NCI-H1930 (cell line): ENCODE data around the gene TMEM212.

Experiments used
- DNase-seq, 2 experiments: peaks; one replicate each; lab custom pipeline; 2025; lab: John Stamatoyannopoulos, UW

TMEM212 gene

DNA sequence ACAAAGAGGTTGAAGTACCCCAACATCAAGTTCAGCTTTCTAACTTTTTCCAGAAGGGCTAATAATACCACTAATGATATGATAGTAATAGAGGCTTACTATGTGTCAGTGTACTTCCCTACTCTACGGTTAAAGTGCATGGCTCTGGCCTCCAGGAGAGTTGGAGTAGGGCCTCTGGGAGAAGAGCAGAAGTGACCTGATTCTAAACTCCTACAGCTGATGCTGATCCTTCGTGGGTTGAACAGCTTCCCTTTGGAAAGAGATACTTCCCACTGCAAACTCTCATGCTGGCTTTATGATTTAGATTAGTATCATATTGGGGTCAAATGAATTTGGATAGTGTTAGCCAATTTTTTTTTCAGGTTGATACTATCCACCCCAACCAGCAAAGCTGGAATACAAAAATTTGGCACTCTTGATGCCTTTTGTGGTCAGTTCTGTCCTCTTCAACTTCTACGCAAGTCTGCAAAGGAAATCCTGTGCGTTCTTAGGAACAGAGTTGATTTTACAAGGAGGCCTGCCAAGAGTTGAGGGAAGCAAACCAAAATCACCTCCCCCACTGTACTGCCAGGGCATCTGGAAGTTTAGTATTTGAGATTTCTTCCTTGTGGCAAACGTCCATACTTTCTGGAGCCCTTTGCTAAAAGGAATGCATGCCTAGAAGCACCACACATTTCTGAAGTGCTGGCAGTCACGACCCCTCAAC lies 17.8 kb downstream of the TMEM212 start:
- no peak for DNase-seq

- DNase-seq: no peak
Observed at GRCh38 chr3:171862392-171862791, 19.2 kb downstream of the TMEM212 start.

GRCh38 chr3:171862993-171863521 lies 19.9 kb downstream of the TMEM212 start:
- no peak for DNase-seq

- no peak for DNase-seq
Observed at GRCh38 chr3:171863920-171864319, 20.8 kb downstream of the TMEM212 start.

- DNase-seq: no peak
Observed at GRCh38 chr3:171865191-171865865, 22.2 kb downstream of the TMEM212 start.

DNA sequence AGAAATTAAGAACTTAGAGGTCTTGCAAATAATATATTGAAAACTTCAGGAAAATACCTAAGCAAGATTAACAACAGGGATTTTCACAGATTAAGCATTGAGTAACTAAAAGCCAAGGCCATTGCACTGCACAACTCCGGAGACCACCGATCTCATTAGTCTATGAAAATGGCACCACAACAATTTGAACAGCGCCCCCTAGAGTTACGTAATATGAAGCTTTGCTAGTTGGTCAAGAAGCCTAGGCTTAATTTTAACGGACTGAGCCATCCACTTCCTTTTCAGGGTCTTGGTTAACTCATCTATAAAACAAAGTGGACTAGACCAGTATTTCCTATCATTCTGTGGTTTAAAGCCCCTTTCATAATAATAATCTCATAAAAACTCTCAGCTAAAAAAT lies 24.8 kb downstream of the TMEM212 start:
- DNase-seq: peak in 1 of 2 experiments; percentile 3

DNA sequence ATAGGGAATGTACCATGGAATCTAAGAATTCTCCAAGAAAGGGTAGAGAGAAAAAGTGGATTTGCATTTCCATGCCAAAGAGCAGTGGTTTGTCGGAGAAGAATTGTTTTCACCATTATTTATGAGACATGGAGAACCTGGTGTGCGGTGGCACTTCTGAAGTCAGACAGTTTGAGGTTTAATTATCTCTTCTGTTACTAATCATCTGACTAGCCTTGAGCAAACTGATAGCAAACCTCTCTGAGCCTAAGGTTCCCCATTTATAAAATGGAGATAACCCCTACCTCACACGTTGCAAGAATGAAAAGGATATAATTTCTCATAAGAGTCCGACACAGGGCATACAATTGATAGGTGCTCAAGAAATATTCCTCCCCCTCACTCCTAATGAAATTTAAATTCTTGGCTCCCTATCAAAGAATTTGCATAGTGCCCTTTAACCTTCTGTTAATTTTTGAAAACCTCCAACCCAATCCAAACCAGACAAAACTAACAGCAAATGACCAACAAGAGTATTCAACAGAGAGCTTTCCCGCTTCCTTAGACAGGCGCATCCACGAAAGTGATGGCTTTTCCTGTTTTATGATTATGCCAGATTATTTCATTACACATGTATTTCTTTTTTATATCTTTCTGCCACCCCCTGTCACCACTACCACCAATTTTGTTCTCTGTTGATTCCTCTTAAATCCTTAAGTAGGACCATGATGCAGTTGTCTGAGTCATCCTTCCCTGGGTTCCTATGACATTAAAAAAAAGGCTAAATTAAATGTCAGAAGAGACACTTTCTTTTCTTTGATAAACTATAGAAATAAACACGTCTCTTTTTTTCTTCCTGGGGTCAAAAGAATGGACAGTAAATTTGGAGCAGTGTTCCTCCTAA lies 28.5 kb downstream of the TMEM212 start:
- DNase-seq: no peak

DNA sequence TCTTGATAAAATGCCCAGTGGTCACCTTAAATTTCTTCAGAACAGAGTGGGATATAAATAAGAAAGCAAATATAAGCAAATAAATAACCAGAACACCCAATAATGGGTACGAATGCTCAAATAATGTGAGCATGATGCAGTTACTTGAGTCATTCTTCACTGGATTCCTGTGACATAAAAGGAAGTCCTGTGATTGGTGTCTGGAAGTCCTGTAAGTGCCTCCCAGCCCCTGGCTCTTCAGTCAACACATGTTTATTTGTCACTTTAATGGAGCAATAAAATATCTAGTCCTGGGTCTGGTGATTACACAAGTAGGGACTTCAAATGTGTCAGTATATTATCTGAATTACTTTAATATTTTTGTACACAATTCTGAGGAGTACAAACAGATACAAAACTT lies 30.4 kb downstream of the TMEM212 start:
- no peak for DNase-seq

DNA sequence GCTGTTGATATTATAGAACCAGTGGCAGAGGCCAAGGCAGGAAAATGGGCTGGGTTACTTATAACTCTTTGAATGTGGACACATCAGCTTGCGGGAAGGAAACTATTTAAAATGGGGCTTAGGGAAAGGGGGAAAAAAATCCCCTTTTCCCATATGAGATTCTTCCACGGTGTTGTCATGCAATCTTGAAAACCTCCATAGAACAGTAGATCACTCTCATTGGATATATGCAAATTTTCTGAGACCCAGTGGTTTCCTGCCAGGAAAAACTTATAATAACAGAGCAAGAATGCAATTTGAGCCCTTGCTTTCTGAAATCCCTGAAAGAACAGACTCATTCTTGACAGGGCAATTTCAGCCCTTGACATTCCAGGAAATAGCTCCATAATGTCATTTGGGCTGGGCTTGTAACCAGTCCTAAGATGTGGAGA lies 31.1 kb downstream of the TMEM212 start:
- DNase-seq: no peak

DNA sequence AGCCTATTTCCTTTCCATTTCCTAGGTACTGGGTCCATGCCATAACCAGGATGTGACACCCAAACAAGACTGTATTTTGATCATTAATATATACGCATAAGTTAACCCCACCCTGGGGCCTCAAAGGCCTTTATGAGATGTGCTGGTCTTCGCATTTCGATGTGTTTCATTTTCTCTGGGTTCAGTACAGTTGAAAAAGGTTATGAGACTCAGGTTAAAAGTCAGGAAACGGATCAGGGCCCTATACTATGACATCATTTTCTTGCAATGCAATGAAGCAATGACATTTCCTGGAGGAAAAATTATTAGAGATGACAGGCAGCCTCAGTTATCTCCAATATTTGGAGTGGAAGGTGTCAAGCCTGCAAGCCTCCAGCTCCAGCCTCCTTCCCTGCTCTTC lies 31.7 kb downstream of the TMEM212 start:
- no peak for DNase-seq

GRCh38 chr3:171875923-171876412 lies 32.8 kb downstream of the TMEM212 start:
- no peak for DNase-seq

DNA sequence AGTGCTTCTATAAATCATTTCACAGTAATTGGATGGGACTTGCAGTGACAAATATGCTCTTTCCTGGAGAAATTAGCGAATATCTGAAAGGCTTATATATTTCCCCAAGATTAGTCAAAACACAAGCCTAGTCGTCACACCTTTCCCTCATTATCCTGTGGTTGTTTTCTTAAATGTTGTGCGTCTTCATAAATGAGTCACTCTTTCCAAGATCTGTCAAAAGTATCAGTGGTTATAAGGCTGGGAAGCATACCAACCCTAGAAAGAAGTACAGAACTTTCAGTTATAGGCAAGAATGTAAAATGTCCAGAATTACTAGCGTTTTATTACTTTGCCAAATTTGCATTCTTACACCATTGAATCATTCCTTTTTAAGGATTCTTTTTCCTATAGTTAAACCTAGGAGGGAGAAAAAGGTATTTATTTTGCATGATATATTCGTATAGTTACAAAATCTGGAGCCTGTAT lies 33.6 kb downstream of the TMEM212 start:
- DNase-seq: no peak

DNA sequence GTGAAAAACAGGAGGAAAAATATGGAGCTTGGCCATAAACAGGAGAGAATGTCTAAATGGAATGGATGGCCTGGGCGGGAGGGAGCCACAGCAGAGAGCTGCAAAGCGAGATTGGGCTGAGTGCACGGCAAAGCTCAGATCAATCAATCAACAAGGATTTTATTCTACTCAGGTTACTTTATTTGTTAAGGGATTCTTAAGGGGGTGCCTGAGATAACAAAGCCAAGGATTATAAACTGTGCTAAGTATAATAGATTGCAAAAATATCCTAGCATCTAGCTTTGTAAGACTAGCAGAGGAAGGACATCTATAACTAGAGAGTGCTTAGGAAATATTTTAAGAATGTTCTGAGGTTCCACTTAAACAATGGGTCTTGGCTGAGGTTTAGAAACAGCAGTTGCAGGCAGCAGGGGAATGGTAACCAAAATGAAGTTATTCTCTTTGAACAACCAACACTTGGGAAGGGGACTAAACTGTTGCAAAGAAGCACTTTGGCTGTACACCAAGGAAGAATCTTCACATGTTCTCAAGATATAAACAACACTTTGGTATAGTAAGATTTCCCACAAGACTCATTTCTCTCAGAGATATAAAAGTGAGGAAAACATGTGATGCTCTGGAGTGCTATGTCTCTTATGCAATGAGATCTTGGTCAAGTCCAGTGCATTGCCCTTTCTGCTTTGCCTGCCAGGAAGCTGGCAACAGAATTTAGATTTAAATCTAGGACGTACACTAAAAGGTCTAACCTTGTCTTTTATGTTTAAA lies 35.5 kb downstream of the TMEM212 start:
- DNase-seq: no peak

GRCh38 chr3:171879472-171879871 lies 36.3 kb downstream of the TMEM212 start:
- no peak for DNase-seq

DNA sequence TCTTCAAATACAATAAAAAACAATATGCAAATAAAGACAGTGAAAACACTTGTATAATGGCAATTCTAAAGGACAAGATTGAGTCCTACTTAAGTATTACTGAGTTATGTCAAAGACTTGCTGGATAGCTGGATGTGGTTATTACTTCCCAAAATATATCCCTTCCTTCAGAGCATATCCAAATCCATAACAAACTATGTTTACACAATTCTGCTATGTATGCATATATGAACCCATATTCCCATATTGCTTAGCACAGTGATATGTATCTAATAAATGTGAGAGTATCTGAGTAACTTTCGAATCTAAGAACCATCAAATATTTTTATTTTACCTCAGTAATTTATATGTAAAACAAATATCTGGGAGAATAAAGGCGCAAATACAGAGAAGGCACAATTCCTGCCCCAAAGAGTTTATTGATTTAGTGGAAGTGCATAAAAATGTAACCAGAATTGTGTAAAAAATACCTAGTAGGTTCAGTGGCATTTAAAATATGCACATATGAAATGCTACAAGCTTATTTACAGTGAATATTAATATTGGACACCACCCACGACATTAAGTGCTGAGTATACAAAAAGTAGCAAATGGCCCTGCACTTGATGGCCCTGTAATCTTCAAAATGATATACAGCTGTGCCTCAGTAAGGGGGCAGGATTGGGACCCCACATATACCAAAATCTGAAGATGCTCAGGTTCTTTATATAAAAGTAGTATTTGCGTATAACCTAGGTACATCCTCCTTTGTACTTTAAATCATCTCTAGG lies 37.1 kb downstream of the TMEM212 start:
- no peak for DNase-seq

DNA sequence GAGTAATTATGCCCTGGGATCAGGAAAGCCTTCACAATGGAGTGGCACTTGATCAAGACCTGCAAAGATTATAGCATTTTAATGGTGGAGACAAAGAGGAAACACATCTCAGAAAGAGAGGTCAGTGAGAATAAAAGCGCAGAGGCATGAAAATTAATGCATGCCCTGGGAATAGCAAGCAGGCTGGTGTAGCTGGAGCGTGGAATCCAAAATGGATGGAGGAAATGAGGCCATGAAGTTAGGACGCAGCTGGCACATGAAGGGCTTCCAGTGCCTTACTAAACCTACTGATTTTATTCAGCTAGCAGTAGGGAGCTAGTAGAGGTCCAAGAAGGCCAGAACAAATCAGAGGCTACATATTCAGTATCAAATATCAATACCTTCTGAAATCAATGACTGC lies 38.1 kb downstream of the TMEM212 start:
- DNase-seq: no peak

DNA sequence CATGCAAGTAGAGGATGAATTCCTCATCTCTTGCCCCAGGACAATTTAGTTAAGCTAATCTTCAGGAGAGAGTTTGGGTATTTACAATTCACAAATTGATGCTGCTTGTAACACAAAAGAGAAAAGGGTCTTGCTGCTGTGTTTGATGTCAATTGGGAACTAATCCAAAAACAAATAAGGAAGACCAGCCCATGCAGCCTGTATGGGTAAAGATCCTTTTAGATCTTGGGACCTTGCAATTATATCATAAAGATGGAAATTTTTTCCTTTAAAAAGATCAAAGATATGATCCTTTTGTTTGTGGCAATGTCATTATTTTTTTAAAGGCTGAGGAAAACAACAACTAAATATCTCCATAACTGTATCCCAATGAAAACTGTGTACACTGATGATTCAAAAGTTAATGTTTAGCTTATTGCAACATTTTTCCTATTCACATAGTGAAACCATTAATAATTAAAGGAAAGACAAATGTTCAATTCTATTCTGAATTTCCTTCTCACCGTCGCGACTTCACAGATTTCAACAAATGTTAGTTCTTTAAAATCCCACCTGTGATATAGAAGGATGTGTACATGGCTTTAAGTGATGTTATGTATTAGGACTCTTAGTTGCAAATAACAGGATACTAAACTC lies 40.2 kb downstream of the TMEM212 start:
- no peak for DNase-seq

GRCh38 chr3:171883893-171884279 lies 40.7 kb downstream of the TMEM212 start:
- DNase-seq: no peak

GRCh38 chr3:171888466-171888865 lies 45.3 kb downstream of the TMEM212 start:
- DNase-seq: no peak

- DNase-seq: no peak
Observed at GRCh38 chr3:171890398-171890797, 47.2 kb downstream of the TMEM212 start.
